ENCODE results near the gene AHCYL2. TPM values are rescaled to one million over a fixed set of nuclear protein-coding genes. Genes with fewer than 3 reads are reported as not detected.
A peak's percentile ranks its signal among the peaks of the same experiment; 100 is the strongest.

The AHCYL2 gene
- total and polyA plus RNA-seq, 4 donors = 2.0 to 10.0 (median 3.6) TPM

- Histone ChIP-seq H3K9ac (ENCODE audit: low read depth in 1 of 2, low read length in 2 of 2) (no peak overlapping the region), H3K9me3 (ENCODE audit: control insufficient read depth in 4 of 4, low read length in 3 of 4) (no peaks in the 10 kb centered on the region), H3K4me3 (ENCODE audit: low read depth in 1 of 3, low read length in 3 of 3) (no peak overlapping the region), H3K36me3 (ENCODE audit: control insufficient read depth in 4 of 4, insufficient read depth in 3 of 4, low read depth in 1 of 4, low read length in 3 of 4) (no peaks in the 10 kb centered on the region), H3K27ac (ENCODE audit: low read depth in 1 of 2, low read length in 2 of 2) (no peak overlapping the region), H3K4me1 (ENCODE audit: control insufficient read depth in 4 of 4, insufficient read depth in 4 of 4, low read length in 3 of 4) (peaks cover 0 to 4% (median 0%) of the 10 kb centered on the region in 4 donors), H3K27me3 (ENCODE audit: control insufficient read depth in 4 of 4, insufficient read depth in 4 of 4, low read length in 3 of 4) (no peaks in the 10 kb centered on the region)
- DNase-seq (ENCODE audit: low spot score) = no peak
- TF ChIP-seq ATF3 (IDR thresholded peaks at IDR 0.05) (no peak), JUND (IDR thresholded peaks at IDR 0.05) (no peak), RAD21 (IDR thresholded peaks at IDR 0.05) (no peak), RXRA (IDR thresholded peaks at IDR 0.05) (no peak), SP1 (IDR thresholded peaks at IDR 0.05) (no peak)
- WGBS = 93% methylated on average over 3 of the region's 3 CpGs
Measured at GRCh38 chr7:129307592-129307991, 82.8 kb downstream of the AHCYL2 start.

GRCh38 chr7:129308047-129308446 is 83.2 kb downstream of the AHCYL2 start:
- H3K9ac ChIP-seq (ENCODE audit: low read depth in 1 of 2, low read length in 2 of 2) = no peak overlapping the region
- no peak for DNase-seq (ENCODE audit: low spot score)
- TF ChIP-seq CTCF (IDR thresholded peaks at IDR 0.05; ENCODE audit: low read depth, low read length, missing input control) (peak; percentile 1), HNF4A (conservative IDR thresholded peaks at IDR 0.05) (peak in 1 of 2 donors; percentile 8), JUND (IDR thresholded peaks at IDR 0.05) (no peak)

GRCh38 chr7:129311429-129311828 is 86.6 kb downstream of the AHCYL2 start:
- no peaks in the 10 kb centered on the region for H3K36me3 ChIP-seq (ENCODE audit: control insufficient read depth in 4 of 4, insufficient read depth in 3 of 4, low read depth in 1 of 4, low read length in 3 of 4)
- no peak for TF ChIP-seq TAF1 (conservative IDR thresholded peaks at IDR 0.05)
- TF ChIP-seq CTCF (IDR thresholded peaks at IDR 0.05; ENCODE audit: low read depth, low read length, missing input control) = no peak
- TF ChIP-seq GABPA (IDR thresholded peaks at IDR 0.05 in 1 of 2, conservative IDR thresholded peaks at IDR 0.05 in 1 of 2) = no peak
- no peak for TF ChIP-seq RXRA (IDR thresholded peaks at IDR 0.05)
- TF ChIP-seq YY1 (IDR thresholded peaks at IDR 0.05) = no peak
- TF ChIP-seq HNF4G (IDR thresholded peaks at IDR 0.05) = no peak
- TF ChIP-seq FOXA2 (IDR thresholded peaks at IDR 0.05) = no peak
- TF ChIP-seq FOXA1 (IDR thresholded peaks at IDR 0.05) = no peak
- TF ChIP-seq REST (IDR thresholded peaks at IDR 0.05) = no peak
- TF ChIP-seq NR2F2 (IDR thresholded peaks at IDR 0.05) = no peak
- TF ChIP-seq MAX (IDR thresholded peaks at IDR 0.05) = no peak
- TF ChIP-seq HNF4A (conservative IDR thresholded peaks at IDR 0.05) = no peak
- TF ChIP-seq ATF3 (IDR thresholded peaks at IDR 0.05) = no peak
- no peak for TF ChIP-seq RAD21 (IDR thresholded peaks at IDR 0.05)
- no peak for TF ChIP-seq ZBTB33 (IDR thresholded peaks at IDR 0.05)
- no peak overlapping the region for H3K27ac ChIP-seq (ENCODE audit: low read depth in 1 of 2, low read length in 2 of 2)
- no peak overlapping the region for H3K9ac ChIP-seq (ENCODE audit: low read depth in 1 of 2, low read length in 2 of 2)
- DNase-seq (ENCODE audit: low spot score) = no peak
- H3K4me3 ChIP-seq (ENCODE audit: low read depth in 1 of 3, low read length in 3 of 3) = no peak overlapping the region
- no peaks in the 10 kb centered on the region for H3K9me3 ChIP-seq (ENCODE audit: control insufficient read depth in 4 of 4, low read length in 3 of 4)
- no peaks in the 10 kb centered on the region for H3K27me3 ChIP-seq (ENCODE audit: control insufficient read depth in 4 of 4, insufficient read depth in 4 of 4, low read length in 3 of 4)
- peaks cover 0 to 4% (median 0%) of the 10 kb centered on the region in 4 donors for H3K4me1 ChIP-seq (ENCODE audit: control insufficient read depth in 4 of 4, insufficient read depth in 4 of 4, low read length in 3 of 4)
- 96% methylated on average over 5 of the region's 5 CpGs for WGBS

More at GRCh38 chr7:129308047-129308446, 83.2 kb downstream of the AHCYL2 start:
- Histone ChIP-seq H3K27me3 (ENCODE audit: control insufficient read depth in 4 of 4, insufficient read depth in 4 of 4, low read length in 3 of 4) (no peaks in the 10 kb centered on the region), H3K4me1 (ENCODE audit: control insufficient read depth in 4 of 4, insufficient read depth in 4 of 4, low read length in 3 of 4) (peaks cover 0 to 4% (median 0%) of the 10 kb centered on the region in 4 donors), H3K27ac (ENCODE audit: low read depth in 1 of 2, low read length in 2 of 2) (no peak overlapping the region), H3K4me3 (ENCODE audit: low read depth in 1 of 3, low read length in 3 of 3) (no peak overlapping the region), H3K9me3 (ENCODE audit: control insufficient read depth in 4 of 4, low read length in 3 of 4) (no peaks in the 10 kb centered on the region), H3K36me3 (ENCODE audit: control insufficient read depth in 4 of 4, insufficient read depth in 3 of 4, low read depth in 1 of 4, low read length in 3 of 4) (no peaks in the 10 kb centered on the region)
- 98% methylated on average over 1 of the region's 1 CpG for WGBS
